ENCODE data around the gene ALCAM. TPM values are rescaled to one million over a fixed set of nuclear protein-coding genes. Genes with fewer than 3 reads are reported as not detected.

Gene ALCAM
- polyA plus RNA-seq, 3 donors, result 7.1 to 8.0 (median 7.9) TPM

GRCh38 chr3:105466495-105467404 is 100.0 kb downstream of the ALCAM start:
- Mint-ChIP-seq H3K4me3 (no peak overlapping the region), H3K9me3 (no peaks in the 10 kb centered on the region), H3K4me1 (no peaks in the 10 kb centered on the region), H3K27me3 (ENCODE audit: low read depth in 3 of 3) (no peaks in the 10 kb centered on the region), H3K36me3 (no peaks in the 10 kb centered on the region), H3K27ac (no peak overlapping the region)
- H3K4me1 ChIP-seq (ENCODE audit: control insufficient read depth in 1 of 2, insufficient read depth in 2 of 2, low read length in 2 of 2), result no peaks in the 10 kb centered on the region
- H4K20me1 ChIP-seq (ENCODE audit: insufficient read depth, low read length), result no peaks in the 10 kb centered on the region
- no peak overlapping the region for H3K4me2 ChIP-seq (replicated peaks; ENCODE audit: extremely low read depth, low read length, poor library complexity, severe bottlenecking)
- DNase-seq, result no peak
- H3K4me3 ChIP-seq (replicated peaks in 1 of 3; ENCODE audit: low read depth in 2 of 3, low read length in 3 of 3), result no peak overlapping the region
- H3K27me3 ChIP-seq (ENCODE audit: control insufficient read depth in 2 of 2, insufficient read depth in 2 of 2, low read length in 2 of 2), result no peaks in the 10 kb centered on the region
- TF ChIP-seq, protein P1, sequence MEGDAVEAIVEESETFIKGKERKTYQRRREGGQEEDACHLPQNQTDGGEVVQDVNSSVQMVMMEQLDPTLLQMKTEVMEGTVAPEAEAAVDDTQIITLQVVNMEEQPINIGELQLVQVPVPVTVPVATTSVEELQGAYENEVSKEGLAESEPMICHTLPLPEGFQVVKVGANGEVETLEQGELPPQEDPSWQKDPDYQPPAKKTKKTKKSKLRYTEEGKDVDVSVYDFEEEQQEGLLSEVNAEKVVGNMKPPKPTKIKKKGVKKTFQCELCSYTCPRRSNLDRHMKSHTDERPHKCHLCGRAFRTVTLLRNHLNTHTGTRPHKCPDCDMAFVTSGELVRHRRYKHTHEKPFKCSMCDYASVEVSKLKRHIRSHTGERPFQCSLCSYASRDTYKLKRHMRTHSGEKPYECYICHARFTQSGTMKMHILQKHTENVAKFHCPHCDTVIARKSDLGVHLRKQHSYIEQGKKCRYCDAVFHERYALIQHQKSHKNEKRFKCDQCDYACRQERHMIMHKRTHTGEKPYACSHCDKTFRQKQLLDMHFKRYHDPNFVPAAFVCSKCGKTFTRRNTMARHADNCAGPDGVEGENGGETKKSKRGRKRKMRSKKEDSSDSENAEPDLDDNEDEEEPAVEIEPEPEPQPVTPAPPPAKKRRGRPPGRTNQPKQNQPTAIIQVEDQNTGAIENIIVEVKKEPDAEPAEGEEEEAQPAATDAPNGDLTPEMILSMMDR (IDR thresholded peaks at IDR 0.05), result no peak
- no peaks in the 10 kb centered on the region for H3K9me3 ChIP-seq (replicated peaks in 1 of 2; ENCODE audit: control insufficient read depth in 1 of 2, insufficient read depth in 1 of 2, low read length in 2 of 2)
- no peaks in the 10 kb centered on the region for H3K36me3 ChIP-seq (replicated peaks in 1 of 2; ENCODE audit: control insufficient read depth in 1 of 2, insufficient read depth in 2 of 2, low read length in 2 of 2)
- H3K79me2 ChIP-seq (ENCODE audit: insufficient read depth, low read length), result no peaks in the 10 kb centered on the region
- no peak overlapping the region for H2AFZ ChIP-seq (ENCODE audit: insufficient read depth, low read depth, low read length, poor library complexity, severe bottlenecking)
- H3K27ac ChIP-seq (ENCODE audit: low read depth in 1 of 2, low read length in 2 of 2), result no peak overlapping the region
- H3K9ac ChIP-seq (ENCODE audit: insufficient read depth, low read length, poor library complexity, severe bottlenecking), result no peak overlapping the region
- intact Hi-C loops (cut with micrococcal nuclease), result no loop called here
- WGBS (ENCODE audit: insufficient coverage), result 100% methylated on average over 1 of the region's 2 CpGs

DNA sequence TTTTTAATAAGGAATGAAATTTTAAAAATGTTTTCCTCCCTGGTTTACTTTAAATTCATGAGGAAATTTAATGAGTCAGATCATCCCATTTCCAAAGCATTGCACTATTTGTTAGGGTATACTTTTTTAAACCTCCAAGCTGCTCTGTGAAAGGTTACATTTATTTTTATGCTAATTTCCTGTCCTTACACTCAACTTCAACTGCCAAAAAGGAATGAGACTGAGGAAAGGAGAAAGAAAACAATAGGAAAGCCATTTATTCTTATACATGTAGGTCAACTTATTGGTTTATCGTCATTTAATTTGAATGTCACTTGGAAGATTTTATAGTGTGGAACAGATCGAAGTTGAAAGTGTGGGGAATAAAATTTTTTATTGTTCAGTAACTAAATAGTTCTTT is 104.1 kb downstream of the ALCAM start:
- Histone ChIP-seq H4K20me1 (ENCODE audit: insufficient read depth, low read length) (no peaks in the 10 kb centered on the region), H3K4me1 (ENCODE audit: control insufficient read depth in 1 of 2, insufficient read depth in 2 of 2, low read length in 2 of 2) (no peaks in the 10 kb centered on the region), H3K27me3 (ENCODE audit: control insufficient read depth in 2 of 2, insufficient read depth in 2 of 2, low read length in 2 of 2) (no peaks in the 10 kb centered on the region), H3K4me2 (replicated peaks; ENCODE audit: extremely low read depth, low read length, poor library complexity, severe bottlenecking) (no peak overlapping the region), H3K9ac (ENCODE audit: insufficient read depth, low read length, poor library complexity, severe bottlenecking) (no peak overlapping the region), H3K27ac (ENCODE audit: low read depth in 1 of 2, low read length in 2 of 2) (no peak overlapping the region), H3K4me3 (replicated peaks in 1 of 3; ENCODE audit: low read depth in 2 of 3, low read length in 3 of 3) (no peak overlapping the region), H2AFZ (ENCODE audit: insufficient read depth, low read depth, low read length, poor library complexity, severe bottlenecking) (no peak overlapping the region), H3K79me2 (ENCODE audit: insufficient read depth, low read length) (no peaks in the 10 kb centered on the region), H3K36me3 (replicated peaks in 1 of 2; ENCODE audit: control insufficient read depth in 1 of 2, insufficient read depth in 2 of 2, low read length in 2 of 2) (no peaks in the 10 kb centered on the region), H3K9me3 (replicated peaks in 1 of 2; ENCODE audit: control insufficient read depth in 1 of 2, insufficient read depth in 1 of 2, low read length in 2 of 2) (no peaks in the 10 kb centered on the region)
- DNase-seq, result no peak
- Mint-ChIP-seq H3K9me3 (peaks cover 0 to 3% (median 0%) of the 10 kb centered on the region in 7 donors), H3K27ac (no peak overlapping the region), H3K36me3 (no peaks in the 10 kb centered on the region), H3K4me3 (no peak overlapping the region), H3K27me3 (ENCODE audit: low read depth in 3 of 3) (no peaks in the 10 kb centered on the region), H3K4me1 (no peaks in the 10 kb centered on the region)
- TF ChIP-seq, protein P1 (IDR thresholded peaks at IDR 0.05), result no peak
- WGBS (ENCODE audit: insufficient coverage), result 100% methylated on average over 1 of the region's 2 CpGs
- intact Hi-C loops (cut with micrococcal nuclease), result no loop called here

Data from CD14-positive monocyte (primary cell).